H9 (cell line): ENCODE measurements around the gene FBH1. TPM values are rescaled to one million over a fixed set of nuclear protein-coding genes. Genes with fewer than 3 reads are reported as not detected.

ENCODE experiments used
- DNase-seq: peaks from one replicate; pipeline ENCODE4 v3.0.0-alpha.2; 2017
- H2AFZ ChIP-seq: one replicate; pipeline ENCODE4 v1.6.1; 2013; ENCODE audit warnings: mild to moderate bottlenecking, low read length, control low read depth, moderate library complexity
- H2AK5ac ChIP-seq: 2 replicates; pipeline ENCODE4 v1.6.1; 2013; ENCODE audit warnings: low read length, control low read depth, mixed read lengths; ENCODE audit not compliant: insufficient read length
- H2BK120ac ChIP-seq: one replicate; pipeline ENCODE4 v1.6.1; 2013; ENCODE audit warnings: low read depth, mild to moderate bottlenecking, low read length, control low read depth, inconsistent platforms; ENCODE audit not compliant: poor library complexity, severe bottlenecking
- H2BK12ac ChIP-seq: 2 replicates; pipeline ENCODE4 v1.6.1; 2013; ENCODE audit warnings: low read length, control low read depth, mixed read lengths, low read depth; ENCODE audit not compliant: insufficient read length
- H2BK15ac ChIP-seq: 2 replicates; pipeline ENCODE4 v1.6.1; 2013; ENCODE audit warnings: low read depth, low read length, control low read depth
- H2BK20ac ChIP-seq: one replicate; pipeline ENCODE4 v1.6.1; 2013; ENCODE audit warnings: low read depth, mild to moderate bottlenecking, low read length, control low read depth, inconsistent platforms; ENCODE audit not compliant: poor library complexity, severe bottlenecking
- H2BK5ac ChIP-seq: 2 replicates; pipeline ENCODE4 v1.6.1; 2013; ENCODE audit warnings: low read length, control low read depth, mixed read lengths; ENCODE audit not compliant: insufficient read length
- H3K14ac ChIP-seq: 2 replicates; pipeline ENCODE4 v1.6.1; 2013; ENCODE audit warnings: low read length, control low read depth; ENCODE audit not compliant: insufficient read depth
- H3K18ac ChIP-seq: 2 replicates; pipeline ENCODE4 v1.6.1; 2013; ENCODE audit warnings: low read depth, mild to moderate bottlenecking, mixed read lengths, low read length, control low read depth; ENCODE audit not compliant: insufficient read length
- H3K23ac ChIP-seq: 2 replicates; pipeline ENCODE4 v1.6.1; 2013; ENCODE audit warnings: low read length, control low read depth, mixed read lengths, low read depth; ENCODE audit not compliant: insufficient read length
- H3K23me2 ChIP-seq: 2 replicates; pipeline ENCODE4 v1.6.1; 2013; ENCODE audit warnings: low read depth, mild to moderate bottlenecking, mixed read lengths, low read length, control low read depth; ENCODE audit not compliant: insufficient read length, poor library complexity, severe bottlenecking
- H3K27ac ChIP-seq: 2 replicates; pipeline ENCODE4 v1.5.1; 2013; ENCODE audit warnings: low read length, control low read depth, mixed read lengths, low read depth; ENCODE audit not compliant: insufficient read length
- H3K27me3 ChIP-seq: 2 replicates; pipeline ENCODE4 v1.6.1; 2013; ENCODE audit warnings: low read length, control low read depth, inconsistent platforms; ENCODE audit not compliant: insufficient read depth
- H3K4ac ChIP-seq: 2 replicates; pipeline ENCODE4 v1.6.1; 2013; ENCODE audit warnings: low read depth, mild to moderate bottlenecking, control low read depth, inconsistent platforms, low read length, moderate library complexity
- H3K4me1 ChIP-seq: 2 replicates; pipeline ENCODE4 v1.6.1; 2013; ENCODE audit warnings: low read length, control low read depth, inconsistent platforms; ENCODE audit not compliant: insufficient read depth
- H3K4me2 ChIP-seq: 2 replicates; pipeline ENCODE4 v1.6.1; 2013; ENCODE audit warnings: low read length, control low read depth, mixed read lengths; ENCODE audit not compliant: insufficient read length, insufficient read depth
- H3K56ac ChIP-seq: 2 replicates; pipeline ENCODE4 v1.6.1; 2013; ENCODE audit warnings: low read depth, mild to moderate bottlenecking, mixed read lengths, low read length, control low read depth; ENCODE audit not compliant: insufficient read length
- H3K79me1 ChIP-seq: 2 replicates; pipeline ENCODE4 v1.6.1; 2013; ENCODE audit warnings: low read depth, mild to moderate bottlenecking, moderate library complexity, low read length, control low read depth, inconsistent platforms; ENCODE audit not compliant: insufficient read depth, poor library complexity, severe bottlenecking
- H3K79me2 ChIP-seq: 2 replicates; pipeline ENCODE4 v1.6.1; 2013; ENCODE audit warnings: low read length, control low read depth, inconsistent platforms; ENCODE audit not compliant: insufficient read depth
- H3K9ac ChIP-seq: 2 replicates; pipeline ENCODE4 v1.6.1; 2013; ENCODE audit warnings: low read length, control low read depth, mixed read lengths; ENCODE audit not compliant: insufficient read length; ENCODE audit errors: extremely low read depth
- H3K9me3 ChIP-seq: one replicate; pipeline ENCODE4 v1.6.1; 2013; ENCODE audit warnings: low read depth, low read length, inconsistent platforms; ENCODE audit not compliant: control insufficient read depth
- H3T11ph ChIP-seq: one replicate; pipeline ENCODE4 v1.6.1; 2013; ENCODE audit warnings: mild to moderate bottlenecking, low read length, control low read depth, inconsistent platforms
- H4K20me1 ChIP-seq: one replicate; pipeline ENCODE4 v1.6.1; 2013; ENCODE audit not compliant: control insufficient read depth, insufficient read length, insufficient read depth
- H4K5ac ChIP-seq: 2 replicates; pipeline ENCODE4 v1.6.1; 2013; ENCODE audit warnings: low read depth, mild to moderate bottlenecking, mixed read lengths, low read length, control low read depth; ENCODE audit not compliant: insufficient read length
- H4K8ac ChIP-seq: replicated peaks from 2 replicates; pipeline ENCODE4 v1.6.1; 2013; ENCODE audit warnings: low read length, control low read depth, mixed read lengths, low read depth; ENCODE audit not compliant: insufficient read length
- H4K91ac ChIP-seq: 2 replicates; pipeline ENCODE4 v1.6.1; 2013; ENCODE audit warnings: low read depth, mild to moderate bottlenecking, moderate library complexity, mixed read lengths, low read length, control low read depth; ENCODE audit not compliant: insufficient read length
- H3K27ac Mint-ChIP-seq, 3 experiments: 2 replicates in 2 of 3; 3 replicates in 1 of 3; pipeline ENCODE4 v1.8.0; 2020 to 2021; ENCODE audit warnings: mixed read lengths in 3 of 3, mild to moderate bottlenecking in 1 of 3, moderate library complexity in 1 of 3
- H3K27me3 Mint-ChIP-seq: 2 replicates; pipeline ENCODE4 v1.8.0; 2021; ENCODE audit warnings: low read depth, mild to moderate bottlenecking, moderate library complexity, mixed read lengths
- H3K36me3 Mint-ChIP-seq, 3 experiments: 2 replicates in 2 of 3; 3 replicates in 1 of 3; pipeline ENCODE4 v1.8.0; 2020 to 2021; ENCODE audit warnings: low read depth in 3 of 3, mixed read lengths in 3 of 3; ENCODE audit not compliant: insufficient read depth in 1 of 3
- H3K4me1 Mint-ChIP-seq, 2 experiments: 2 replicates each; pipeline ENCODE4 v1.8.0; 2020; ENCODE audit warnings: mixed read lengths in 2 of 2
- H3K4me3 Mint-ChIP-seq, 2 experiments: 2 replicates in 1 of 2; 3 replicates in 1 of 2; pipeline ENCODE4 v1.8.0; 2020 to 2021; ENCODE audit warnings: mild to moderate bottlenecking in 2 of 2, mixed read lengths in 2 of 2, moderate library complexity in 1 of 2
- H3K9me3 Mint-ChIP-seq, 2 experiments: 2 replicates in 1 of 2; 3 replicates in 1 of 2; pipeline ENCODE4 v1.8.0; 2020; ENCODE audit warnings: mild to moderate bottlenecking in 2 of 2, mixed read lengths in 2 of 2, moderate library complexity in 1 of 2
- CTCF ChIP-seq: fragments of 200-600 bp; sonication (generic); conservative IDR thresholded peaks from 3 replicates; pipeline ENCODE4 v1.8.0; 2021; ENCODE audit warnings: antibody characterized with exemption, mild to moderate bottlenecking
- WGBS: extraction: QIAGEN DNeasy Blood & Tissue Kit; methylation state at CpG from one replicate; pipeline ENCODE4 v1.1.7; 2013; ENCODE audit warnings: missing lambda C conversion rate, low lambda C conversion rate, mixed read lengths; ENCODE audit not compliant: insufficient read length; ENCODE audit errors: extremely low coverage; 5-methylcytosine and 5-hydroxymethylcytosine counted together
- total RNA-seq: library from RNA; stranded (reverse); gene quantifications from 2 replicates; pipeline ENCODE4 v1.2.1, GENCODE V29; 2021

FBH1 gene
- total RNA-seq, 1 experiment from 2014 or later = 52.2 TPM

- no peak overlapping the region for H3K27ac ChIP-seq
- H2BK20ac ChIP-seq = no peak overlapping the region
- no peak overlapping the region for H4K91ac ChIP-seq
- no peak overlapping the region for H4K8ac ChIP-seq
- no peaks in the 10 kb centered on the region for H3K79me1 ChIP-seq
- H3K4ac ChIP-seq = no peak overlapping the region
- H3K4me2 ChIP-seq = no peak overlapping the region
- WGBS = no CpG with 5 or more reads among the region's 18 CpGs
- no peak overlapping the region for H3K23ac ChIP-seq
- DNase-seq = no peak
- H4K5ac ChIP-seq = no peak overlapping the region
- TF ChIP-seq CTCF = no peak
- no peak overlapping the region for H3T11ph ChIP-seq
- no peaks in the 10 kb centered on the region for H3K27me3 ChIP-seq
- no peaks in the 10 kb centered on the region for H3K27me3 Mint-ChIP-seq
- no peak overlapping the region for H2BK120ac ChIP-seq
- H2AK5ac ChIP-seq = no peak overlapping the region
- no peak overlapping the region for H2BK12ac ChIP-seq
- no peak overlapping the region for H2BK5ac ChIP-seq
- no peaks in the 10 kb centered on the region for H3K4me1 ChIP-seq
- no peaks in the 10 kb centered on the region for H3K4me1 Mint-ChIP-seq
- H2BK15ac ChIP-seq = no peak overlapping the region
- no peaks in the 10 kb centered on the region for H3K23me2 ChIP-seq
- H3K27ac Mint-ChIP-seq = no peak overlapping the region
- no peak overlapping the region for H3K14ac ChIP-seq
- H3K4me3 Mint-ChIP-seq = no peak overlapping the region
- no peak overlapping the region for H3K9ac ChIP-seq
- peaks cover 46 to 84% (median 80%) of the 10 kb centered on the region in 3 experiments for H3K36me3 Mint-ChIP-seq
- no peaks in the 10 kb centered on the region for H3K9me3 ChIP-seq
- no peak overlapping the region for H2AFZ ChIP-seq
- no peaks in the 10 kb centered on the region for H3K9me3 Mint-ChIP-seq
- H4K20me1 ChIP-seq = no peaks in the 10 kb centered on the region
- no peak overlapping the region for H3K56ac ChIP-seq
- no peaks in the 10 kb centered on the region for H3K79me2 ChIP-seq
- no peak overlapping the region for H3K18ac ChIP-seq
Observed at GRCh38 chr10:5910323-5911100, 20.5 kb downstream of the FBH1 start.
